Measurements from ENCODE around the gene NAGS.
"Not testable (repeated sequence)": the region's sequence is repeated elsewhere in the genome, so short reads cannot be mapped to it uniquely, and the experiment has no call there.

NAGS gene

GRCh38 chr17:44004077-44004760 lies at the start of gene NAGS:
Gene NAGS, plus strand, starts transcription at chr17:44004622. Its CDS starts 42 bp downstream, at chr17:44004664.
- H3K9ac ChIP-seq (ENCODE audit: low read length in 2 of 2), result no peak within 1 kb of the TSS
- peaks cover 39% of the 10 kb centered on the region for H3K4me1 ChIP-seq (ENCODE audit: control insufficient read depth, insufficient read depth, low read length)
- H3K9me3 ChIP-seq (ENCODE audit: control insufficient read depth in 2 of 2, low read length in 2 of 2), result no peaks in the 10 kb centered on the region
- H3K4me3 ChIP-seq (ENCODE audit: low read length in 2 of 2), result peak within 1 kb of the TSS; percentile 40 to 79
- H3K27me3 ChIP-seq (ENCODE audit: control insufficient read depth in 1 of 2, insufficient read depth in 2 of 2, low read length in 2 of 2), result peaks cover 37 to 49% of the 10 kb centered on the region in 2 donors
- no peaks in the 10 kb centered on the region for H3K36me3 ChIP-seq (ENCODE audit: control insufficient read depth in 2 of 2, insufficient read depth in 2 of 2, low read length in 2 of 2)
- no peak within 1 kb of the TSS for H3K27ac ChIP-seq (ENCODE audit: low read length)

GRCh38 chr17:43956222-43956621 lies 48.2 kb upstream of the NAGS start:
- no peaks in the 10 kb centered on the region for H3K9me3 ChIP-seq (ENCODE audit: control insufficient read depth in 2 of 2, low read length in 2 of 2)
- H3K4me3 ChIP-seq (ENCODE audit: low read length in 2 of 2), result no peak overlapping the region
- no peak overlapping the region for H3K9ac ChIP-seq (ENCODE audit: low read length in 2 of 2)
- no peaks in the 10 kb centered on the region for H3K36me3 ChIP-seq (ENCODE audit: control insufficient read depth in 2 of 2, insufficient read depth in 2 of 2, low read length in 2 of 2)
- peaks cover 13% of the 10 kb centered on the region for H3K4me1 ChIP-seq (ENCODE audit: control insufficient read depth, insufficient read depth, low read length)
- H3K27me3 ChIP-seq (ENCODE audit: control insufficient read depth in 1 of 2, insufficient read depth in 2 of 2, low read length in 2 of 2), result peaks cover 32 to 36% of the 10 kb centered on the region in 2 donors
- H3K27ac ChIP-seq (ENCODE audit: low read length), result no peak overlapping the region

GRCh38 chr17:43958748-43959352 lies 45.6 kb upstream of the NAGS start:
- Histone ChIP-seq H3K36me3 (ENCODE audit: control insufficient read depth in 2 of 2, insufficient read depth in 2 of 2, low read length in 2 of 2) (no peaks in the 10 kb centered on the region), H3K9me3 (ENCODE audit: control insufficient read depth in 2 of 2, low read length in 2 of 2) (no peaks in the 10 kb centered on the region), H3K9ac (ENCODE audit: low read length in 2 of 2) (no peak overlapping the region), H3K27me3 (ENCODE audit: control insufficient read depth in 1 of 2, insufficient read depth in 2 of 2, low read length in 2 of 2) (peaks cover 11 to 13% of the 10 kb centered on the region in 2 donors), H3K4me1 (ENCODE audit: control insufficient read depth, insufficient read depth, low read length) (no peaks in the 10 kb centered on the region), H3K4me3 (ENCODE audit: low read length in 2 of 2) (no peak overlapping the region), H3K27ac (ENCODE audit: low read length) (no peak overlapping the region)

GRCh38 chr17:43961292-43961691 lies 43.1 kb upstream of the NAGS start:
- not testable (repeated sequence) for H3K4me3 ChIP-seq (ENCODE audit: low read length in 2 of 2); H3K27me3 ChIP-seq (ENCODE audit: control insufficient read depth in 1 of 2, insufficient read depth in 2 of 2, low read length in 2 of 2); H3K9ac ChIP-seq (ENCODE audit: low read length in 2 of 2); H3K36me3 ChIP-seq (ENCODE audit: control insufficient read depth in 2 of 2, insufficient read depth in 2 of 2, low read length in 2 of 2); H3K4me1 ChIP-seq (ENCODE audit: control insufficient read depth, insufficient read depth, low read length); H3K27ac ChIP-seq (ENCODE audit: low read length); H3K9me3 ChIP-seq (ENCODE audit: control insufficient read depth in 2 of 2, low read length in 2 of 2)

- Histone ChIP-seq H3K36me3 (ENCODE audit: control insufficient read depth in 2 of 2, insufficient read depth in 2 of 2, low read length in 2 of 2) (no peaks in the 10 kb centered on the region), H3K4me3 (ENCODE audit: low read length in 2 of 2) (no peak overlapping the region), H3K27me3 (ENCODE audit: control insufficient read depth in 1 of 2, insufficient read depth in 2 of 2, low read length in 2 of 2) (peaks cover 4 to 5% of the 10 kb centered on the region in 2 donors), H3K9ac (ENCODE audit: low read length in 2 of 2) (no peak overlapping the region), H3K4me1 (ENCODE audit: control insufficient read depth, insufficient read depth, low read length) (no peaks in the 10 kb centered on the region), H3K9me3 (ENCODE audit: control insufficient read depth in 2 of 2, low read length in 2 of 2) (no peaks in the 10 kb centered on the region), H3K27ac (ENCODE audit: low read length) (no peak overlapping the region)
Measured at GRCh38 chr17:43961954-43962353, 42.5 kb upstream of the NAGS start.

GRCh38 chr17:43962479-43962878 lies 41.9 kb upstream of the NAGS start:
- H3K9ac ChIP-seq (ENCODE audit: low read length in 2 of 2), result no peak overlapping the region
- no peaks in the 10 kb centered on the region for H3K9me3 ChIP-seq (ENCODE audit: control insufficient read depth in 2 of 2, low read length in 2 of 2)
- H3K36me3 ChIP-seq (ENCODE audit: control insufficient read depth in 2 of 2, insufficient read depth in 2 of 2, low read length in 2 of 2), result no peaks in the 10 kb centered on the region
- H3K27ac ChIP-seq (ENCODE audit: low read length), result no peak overlapping the region
- no peak overlapping the region for H3K4me3 ChIP-seq (ENCODE audit: low read length in 2 of 2)
- H3K4me1 ChIP-seq (ENCODE audit: control insufficient read depth, insufficient read depth, low read length), result no peaks in the 10 kb centered on the region
- peaks cover 4 to 5% of the 10 kb centered on the region in 2 donors for H3K27me3 ChIP-seq (ENCODE audit: control insufficient read depth in 1 of 2, insufficient read depth in 2 of 2, low read length in 2 of 2)

GRCh38 chr17:43966276-43966675 lies 38.1 kb upstream of the NAGS start:
- Histone ChIP-seq H3K36me3 (ENCODE audit: control insufficient read depth in 2 of 2, insufficient read depth in 2 of 2, low read length in 2 of 2) (no peaks in the 10 kb centered on the region), H3K27me3 (ENCODE audit: control insufficient read depth in 1 of 2, insufficient read depth in 2 of 2, low read length in 2 of 2) (peaks cover 3 to 5% of the 10 kb centered on the region in 2 donors), H3K9ac (ENCODE audit: low read length in 2 of 2) (no peak overlapping the region), H3K27ac (ENCODE audit: low read length) (no peak overlapping the region), H3K4me1 (ENCODE audit: control insufficient read depth, insufficient read depth, low read length) (no peaks in the 10 kb centered on the region), H3K9me3 (ENCODE audit: control insufficient read depth in 2 of 2, low read length in 2 of 2) (no peaks in the 10 kb centered on the region), H3K4me3 (ENCODE audit: low read length in 2 of 2) (no peak overlapping the region)

- peaks cover 3% of the 10 kb centered on the region in 2 donors for H3K27me3 ChIP-seq (ENCODE audit: control insufficient read depth in 1 of 2, insufficient read depth in 2 of 2, low read length in 2 of 2)
- H3K9ac ChIP-seq (ENCODE audit: low read length in 2 of 2), result no peak overlapping the region
- peak overlapping the region in 1 of 2 donors; percentile 40 for H3K4me3 ChIP-seq (ENCODE audit: low read length in 2 of 2)
- H3K4me1 ChIP-seq (ENCODE audit: control insufficient read depth, insufficient read depth, low read length), result no peaks in the 10 kb centered on the region
- H3K36me3 ChIP-seq (ENCODE audit: control insufficient read depth in 2 of 2, insufficient read depth in 2 of 2, low read length in 2 of 2), result no peaks in the 10 kb centered on the region
- no peak overlapping the region for H3K27ac ChIP-seq (ENCODE audit: low read length)
- no peaks in the 10 kb centered on the region for H3K9me3 ChIP-seq (ENCODE audit: control insufficient read depth in 2 of 2, low read length in 2 of 2)
Measured at GRCh38 chr17:43967251-43967875, 37.1 kb upstream of the NAGS start.

GRCh38 chr17:43970366-43970765 lies 34.1 kb upstream of the NAGS start:
- H3K27ac ChIP-seq (ENCODE audit: low read length), result no peak overlapping the region
- H3K36me3 ChIP-seq (ENCODE audit: control insufficient read depth in 2 of 2, insufficient read depth in 2 of 2, low read length in 2 of 2), result no peaks in the 10 kb centered on the region
- H3K4me3 ChIP-seq (ENCODE audit: low read length in 2 of 2), result no peak overlapping the region
- no peak overlapping the region for H3K9ac ChIP-seq (ENCODE audit: low read length in 2 of 2)
- no peaks in the 10 kb centered on the region for H3K9me3 ChIP-seq (ENCODE audit: control insufficient read depth in 2 of 2, low read length in 2 of 2)
- no peaks in the 10 kb centered on the region for H3K4me1 ChIP-seq (ENCODE audit: control insufficient read depth, insufficient read depth, low read length)
- peaks cover 6 to 10% of the 10 kb centered on the region in 2 donors for H3K27me3 ChIP-seq (ENCODE audit: control insufficient read depth in 1 of 2, insufficient read depth in 2 of 2, low read length in 2 of 2)

- H3K4me1 ChIP-seq (ENCODE audit: control insufficient read depth, insufficient read depth, low read length); H3K9me3 ChIP-seq (ENCODE audit: control insufficient read depth in 2 of 2, low read length in 2 of 2); H3K4me3 ChIP-seq (ENCODE audit: low read length in 2 of 2); H3K36me3 ChIP-seq (ENCODE audit: control insufficient read depth in 2 of 2, insufficient read depth in 2 of 2, low read length in 2 of 2); H3K27me3 ChIP-seq (ENCODE audit: control insufficient read depth in 1 of 2, insufficient read depth in 2 of 2, low read length in 2 of 2); H3K27ac ChIP-seq (ENCODE audit: low read length); H3K9ac ChIP-seq (ENCODE audit: low read length in 2 of 2): not testable (repeated sequence)
Measured at GRCh38 chr17:43971436-43971835, 33.0 kb upstream of the NAGS start.
